Peyer's patch (tissue), 4 donors: ENCODE results near the gene ALDH4A1.

ENCODE experiments used
- CTCF ChIP-seq, 6 experiments: fragments of 450-650 bp in 4 of 6; fragments of 200-600 bp in 2 of 6; sonication (generic) in 1 of 6; IDR thresholded peaks; one replicate each; pipeline ENCODE4 v1.5.1; 2017 to 2019; ENCODE audit warnings: antibody characterized with exemption in 6 of 6, mild to moderate bottlenecking in 3 of 6, moderate library complexity in 1 of 6
- POLR2A ChIP-seq, 2 donors: fragments of 450-650 bp; IDR thresholded peaks; one replicate each; pipeline ENCODE4 v1.5.1; 2017; ENCODE audit warnings: antibody characterized with exemption in 2 of 2, mild to moderate bottlenecking in 2 of 2, moderate library complexity in 2 of 2

GRCh38 chr1:18938008-18938706 lies 35.8 kb upstream of the ALDH4A1 start:
- TF ChIP-seq POLR2A (IDR thresholded peaks at IDR 0.05) (no peak), CTCF (IDR thresholded peaks at IDR 0.05) (no peak)
